ENCODE data around the gene PPM1D.

DNA sequence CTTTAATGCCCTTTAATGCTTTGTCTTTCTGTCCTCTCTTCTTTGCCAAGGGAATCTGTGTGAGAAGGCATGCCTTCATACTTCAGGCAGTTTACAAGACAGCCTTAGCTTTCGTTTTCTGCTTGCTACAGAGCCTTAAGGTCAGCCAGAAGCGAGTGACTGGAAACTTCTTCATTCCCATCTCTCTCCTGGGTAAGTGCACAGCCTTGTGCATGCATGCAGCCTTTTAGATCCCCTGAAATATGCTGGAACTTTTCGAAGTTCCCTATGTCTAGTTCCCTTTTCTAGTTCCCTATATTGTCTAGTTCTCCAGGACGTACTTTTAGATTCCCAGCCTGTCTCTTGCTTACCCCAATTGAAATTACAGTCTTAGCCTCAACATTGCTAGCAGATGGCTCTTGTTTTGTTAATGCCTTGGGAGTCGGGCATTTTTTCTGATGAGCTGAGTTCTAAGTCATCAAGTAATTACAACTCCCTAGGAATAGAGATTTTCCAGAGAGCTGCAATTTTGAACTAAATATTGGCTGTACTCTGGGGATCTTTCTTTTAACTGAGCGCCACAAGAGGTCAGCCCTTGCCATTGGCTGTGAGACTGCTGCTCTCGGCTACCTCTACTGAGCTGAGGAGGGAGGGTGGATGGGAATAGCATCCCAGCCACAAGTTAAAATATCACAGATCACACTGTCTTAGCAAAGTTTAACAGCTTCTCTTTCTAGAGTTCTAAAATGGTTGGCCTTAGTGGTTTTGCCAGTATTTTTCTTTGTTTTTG lies 22.7 kb upstream of the PPM1D start:
- TF ChIP-seq SP1 (IDR thresholded peaks at IDR 0.05) (no peak), BHLHE40 (IDR thresholded peaks at IDR 0.05; ENCODE audit: borderline replicate concordance) (no peak), SUZ12 (IDR thresholded peaks at IDR 0.05) (no peak), FOXM1 (IDR thresholded peaks at IDR 0.05; ENCODE audit: borderline replicate concordance) (no peak), TARDBP (IDR thresholded peaks at IDR 0.05) (no peak), ARNT (IDR thresholded peaks at IDR 0.05) (no peak), PKNOX1 (IDR thresholded peaks at IDR 0.05) (no peak), L3MBTL2 (conservative IDR thresholded peaks at IDR 0.05) (no peak), FOXK2 (IDR thresholded peaks at IDR 0.05) (no peak), ZNF384 (IDR thresholded peaks at IDR 0.05) (no peak), ELF4 (IDR thresholded peaks at IDR 0.05) (no peak), HDGF (IDR thresholded peaks at IDR 0.05; ENCODE audit: borderline replicate concordance) (no peak), FOXA1 (IDR thresholded peaks at IDR 0.05) (no peak)
